Measurements from ENCODE around the gene CDH4.

DNA sequence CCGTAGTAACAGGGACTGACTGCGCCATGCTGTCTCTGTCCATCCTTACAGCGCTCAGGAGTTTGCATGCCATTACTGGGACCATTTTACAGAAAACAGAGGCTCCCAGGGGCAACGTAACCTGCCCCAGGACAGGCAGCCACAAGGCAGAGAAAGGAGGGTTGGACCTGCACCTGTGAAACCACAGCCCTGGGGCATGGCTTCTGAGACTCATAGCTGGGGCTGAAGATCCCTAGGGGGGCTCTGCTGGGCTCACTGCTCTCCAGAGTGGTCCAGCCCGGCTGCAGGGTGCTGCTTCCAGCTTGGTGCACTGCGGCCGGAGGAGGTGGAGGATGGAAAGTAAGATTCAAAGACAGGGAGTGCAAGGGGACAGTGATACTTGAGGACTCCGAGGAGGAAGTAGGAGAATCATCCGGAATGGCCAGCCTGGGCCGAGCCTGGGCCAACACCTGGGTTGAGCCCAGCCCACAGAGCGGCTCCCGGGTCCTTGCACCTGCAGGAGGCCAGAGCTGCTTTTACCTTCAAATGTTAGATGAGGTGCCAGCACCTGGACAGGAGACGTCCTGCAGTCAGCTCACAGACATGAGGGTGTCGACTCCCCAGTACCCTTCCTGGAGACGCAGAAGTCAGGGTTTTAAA is 183.2 kb downstream of the CDH4 start:
- TF ChIP-seq, protein P1, sequence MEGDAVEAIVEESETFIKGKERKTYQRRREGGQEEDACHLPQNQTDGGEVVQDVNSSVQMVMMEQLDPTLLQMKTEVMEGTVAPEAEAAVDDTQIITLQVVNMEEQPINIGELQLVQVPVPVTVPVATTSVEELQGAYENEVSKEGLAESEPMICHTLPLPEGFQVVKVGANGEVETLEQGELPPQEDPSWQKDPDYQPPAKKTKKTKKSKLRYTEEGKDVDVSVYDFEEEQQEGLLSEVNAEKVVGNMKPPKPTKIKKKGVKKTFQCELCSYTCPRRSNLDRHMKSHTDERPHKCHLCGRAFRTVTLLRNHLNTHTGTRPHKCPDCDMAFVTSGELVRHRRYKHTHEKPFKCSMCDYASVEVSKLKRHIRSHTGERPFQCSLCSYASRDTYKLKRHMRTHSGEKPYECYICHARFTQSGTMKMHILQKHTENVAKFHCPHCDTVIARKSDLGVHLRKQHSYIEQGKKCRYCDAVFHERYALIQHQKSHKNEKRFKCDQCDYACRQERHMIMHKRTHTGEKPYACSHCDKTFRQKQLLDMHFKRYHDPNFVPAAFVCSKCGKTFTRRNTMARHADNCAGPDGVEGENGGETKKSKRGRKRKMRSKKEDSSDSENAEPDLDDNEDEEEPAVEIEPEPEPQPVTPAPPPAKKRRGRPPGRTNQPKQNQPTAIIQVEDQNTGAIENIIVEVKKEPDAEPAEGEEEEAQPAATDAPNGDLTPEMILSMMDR (IDR thresholded peaks at IDR 0.05) = no peak
- no peak for TF ChIP-seq POLR2AphosphoS5 (IDR thresholded peaks at IDR 0.05)

Data from prostate gland (tissue), 2 donors.